ENCODE measurements around the gene USP40.

GRCh38 chr2:233448575-233448974 is 118.0 kb downstream of the USP40 start:
- TF ChIP-seq CTCF (IDR thresholded peaks at IDR 0.05) (no peak), POLR2A (IDR thresholded peaks at IDR 0.05) (no peak)
